AG09319 (cell line): Measurements from ENCODE around the gene SNX2.

Experiments
- DNase-seq: peaks from one replicate; pipeline ENCODE4 v3.0.0-alpha.2; 2010; ENCODE audit warnings: low read depth; ENCODE audit errors: extremely low read depth
- TF ChIP-seq, protein P1 (sequence below): IDR thresholded peaks from 2 replicates; pipeline ENCODE4 v1.5.1; 2011; ENCODE audit warnings: low read depth, mild to moderate bottlenecking, inconsistent platforms, low read length, moderate library complexity

SNX2 gene

DNA sequence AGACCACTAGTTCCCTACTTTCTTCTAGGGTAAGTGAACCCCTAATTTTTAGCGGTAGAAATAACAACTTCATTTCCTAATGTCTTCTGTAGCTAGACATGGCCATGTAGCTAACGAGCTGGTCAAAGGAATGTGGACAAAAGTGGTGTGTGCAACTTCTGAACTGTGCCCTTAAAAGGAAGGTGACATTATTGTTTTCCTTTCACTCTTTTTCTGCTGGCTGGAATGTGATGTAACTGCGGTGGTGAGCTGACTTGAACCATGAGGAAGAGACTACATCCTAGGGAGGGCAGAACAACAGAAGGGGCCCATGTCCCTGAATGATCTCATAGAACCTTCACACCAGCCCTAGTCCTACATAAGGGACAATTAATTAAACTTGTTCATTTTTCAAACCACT lies 1.3 kb upstream of the SNX2 start:
- TF ChIP-seq, protein P1, sequence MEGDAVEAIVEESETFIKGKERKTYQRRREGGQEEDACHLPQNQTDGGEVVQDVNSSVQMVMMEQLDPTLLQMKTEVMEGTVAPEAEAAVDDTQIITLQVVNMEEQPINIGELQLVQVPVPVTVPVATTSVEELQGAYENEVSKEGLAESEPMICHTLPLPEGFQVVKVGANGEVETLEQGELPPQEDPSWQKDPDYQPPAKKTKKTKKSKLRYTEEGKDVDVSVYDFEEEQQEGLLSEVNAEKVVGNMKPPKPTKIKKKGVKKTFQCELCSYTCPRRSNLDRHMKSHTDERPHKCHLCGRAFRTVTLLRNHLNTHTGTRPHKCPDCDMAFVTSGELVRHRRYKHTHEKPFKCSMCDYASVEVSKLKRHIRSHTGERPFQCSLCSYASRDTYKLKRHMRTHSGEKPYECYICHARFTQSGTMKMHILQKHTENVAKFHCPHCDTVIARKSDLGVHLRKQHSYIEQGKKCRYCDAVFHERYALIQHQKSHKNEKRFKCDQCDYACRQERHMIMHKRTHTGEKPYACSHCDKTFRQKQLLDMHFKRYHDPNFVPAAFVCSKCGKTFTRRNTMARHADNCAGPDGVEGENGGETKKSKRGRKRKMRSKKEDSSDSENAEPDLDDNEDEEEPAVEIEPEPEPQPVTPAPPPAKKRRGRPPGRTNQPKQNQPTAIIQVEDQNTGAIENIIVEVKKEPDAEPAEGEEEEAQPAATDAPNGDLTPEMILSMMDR = no peak
- DNase-seq = no peak

DNA sequence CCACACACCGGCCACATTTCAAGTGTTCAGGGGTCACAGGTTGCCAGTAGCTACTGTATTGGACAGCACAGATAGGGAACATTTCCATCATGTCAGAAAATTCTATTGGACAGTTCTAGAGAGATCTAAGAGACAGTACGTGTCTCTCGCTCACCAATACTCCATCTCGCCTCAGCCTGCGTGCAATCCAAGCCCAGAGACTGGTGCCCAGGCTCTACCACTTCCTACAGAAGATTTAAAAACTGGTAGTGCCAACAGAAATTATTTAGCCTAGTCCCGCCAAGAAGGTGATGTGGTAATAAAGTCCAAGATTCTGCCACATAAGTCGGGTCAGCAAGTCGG lies 390 bp upstream of the SNX2 start:
- no peak for DNase-seq
- TF ChIP-seq, protein P1 = no peak

DNA sequence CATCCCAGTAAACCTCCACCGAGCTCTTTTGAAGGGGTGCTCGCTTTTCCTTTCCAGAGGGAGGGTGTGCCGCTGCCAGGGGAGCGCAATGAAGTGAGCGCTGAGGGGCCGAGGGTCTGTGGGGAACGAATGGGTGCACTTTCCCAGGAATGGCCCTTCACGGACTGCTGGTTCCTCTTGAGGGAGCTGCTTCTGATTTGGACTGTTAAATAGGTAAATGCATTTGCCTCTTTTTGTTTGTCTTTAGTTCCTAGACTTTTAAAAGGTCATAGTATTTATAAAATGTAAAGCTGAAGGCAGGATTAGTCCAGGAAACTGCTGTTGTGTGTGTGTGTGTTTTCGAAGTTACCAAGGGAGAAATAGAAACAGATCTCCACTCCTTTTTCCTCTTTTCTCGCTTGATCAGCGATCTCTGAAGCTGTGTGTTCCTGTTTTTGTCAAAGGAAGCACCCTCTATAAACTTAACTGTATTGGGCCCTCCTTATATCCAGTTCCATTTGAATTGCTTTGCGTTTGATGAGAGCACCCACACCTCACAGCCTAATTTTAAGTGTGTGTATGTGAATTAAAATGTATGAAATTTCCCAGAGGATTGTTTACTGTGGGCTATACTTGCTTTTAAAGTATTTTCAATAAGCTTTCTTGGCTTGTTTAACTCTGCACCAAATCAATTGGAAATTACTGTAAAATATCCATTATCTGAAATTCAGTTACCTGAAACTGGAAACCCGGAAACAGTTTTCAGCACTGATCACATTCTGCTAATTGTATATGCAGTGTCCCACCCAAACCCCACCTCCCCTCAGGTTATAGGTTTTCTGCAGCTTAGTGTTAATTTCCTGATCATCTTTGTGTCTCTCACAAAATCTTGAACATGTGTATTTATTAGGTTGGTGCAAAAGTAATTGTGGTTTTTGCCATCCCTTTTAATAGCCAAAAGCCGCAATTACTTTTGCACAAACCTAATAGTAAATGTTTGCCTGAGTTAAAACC lies 966 bp downstream of the SNX2 start:
- TF ChIP-seq, protein P1 = no peak
- DNase-seq = no peak

DNA sequence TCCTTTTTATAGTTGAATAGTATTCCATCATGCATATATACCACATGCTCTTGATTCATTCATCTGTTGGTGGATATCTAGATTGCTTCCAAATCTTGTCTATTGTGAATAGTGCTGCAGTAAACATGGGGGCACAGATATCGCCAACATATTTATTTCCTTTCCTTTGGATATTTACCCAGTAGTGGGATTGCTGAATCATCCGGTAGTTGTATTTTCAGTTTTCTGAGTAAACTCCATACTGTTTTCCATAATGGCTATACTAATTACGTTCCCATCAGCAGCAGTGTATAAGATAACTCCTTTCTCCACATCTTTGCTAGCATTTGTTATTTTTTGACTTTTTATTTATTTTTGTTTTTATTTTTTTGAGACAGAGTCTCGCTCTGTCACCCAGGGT lies 3.3 kb downstream of the SNX2 start:
- TF ChIP-seq, protein P1 = no peak

DNA sequence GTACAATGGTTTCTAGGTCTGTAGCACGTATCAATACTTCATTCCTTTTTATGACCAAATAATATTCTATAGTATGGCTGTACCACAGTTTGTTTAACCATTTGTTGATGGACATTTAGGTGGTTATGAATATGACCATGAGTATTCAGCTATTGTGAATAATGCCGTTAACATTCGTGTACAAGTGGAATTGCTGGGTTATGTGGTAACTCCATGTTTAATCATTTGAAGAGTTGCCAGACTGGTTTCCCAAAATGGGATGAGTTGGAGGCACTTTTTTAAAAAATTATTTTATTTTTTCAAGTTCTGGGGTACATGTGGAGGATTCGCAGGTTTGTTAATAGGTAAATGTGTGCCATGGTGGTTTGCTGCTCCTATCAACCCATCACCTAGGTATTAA lies 4.6 kb downstream of the SNX2 start:
- TF ChIP-seq, protein P1 = no peak
- DNase-seq = no peak

More for the DNA sequence above, 3.3 kb downstream of the SNX2 start:
- no peak for DNase-seq

DNA sequence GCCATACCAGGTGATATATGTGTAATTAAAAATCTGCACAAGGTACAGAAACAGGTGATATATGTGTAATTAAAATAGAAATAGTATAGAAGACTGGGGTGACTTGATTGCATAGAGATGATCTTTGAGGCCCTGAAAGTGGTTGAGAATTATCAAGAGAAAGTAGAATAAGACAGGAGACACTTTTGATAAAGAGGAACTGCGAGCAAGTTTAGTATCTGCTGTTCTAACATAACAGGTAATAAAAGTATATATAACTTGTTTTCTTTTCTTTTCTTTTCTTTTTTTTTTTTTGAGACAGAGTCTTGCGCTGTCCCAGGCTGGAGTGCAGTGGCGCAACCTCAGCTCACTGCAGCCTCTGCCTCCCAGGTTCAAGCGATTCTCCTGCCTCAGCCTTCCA lies 5.4 kb downstream of the SNX2 start:
- no peak for DNase-seq
- TF ChIP-seq, protein P1 = no peak

DNA sequence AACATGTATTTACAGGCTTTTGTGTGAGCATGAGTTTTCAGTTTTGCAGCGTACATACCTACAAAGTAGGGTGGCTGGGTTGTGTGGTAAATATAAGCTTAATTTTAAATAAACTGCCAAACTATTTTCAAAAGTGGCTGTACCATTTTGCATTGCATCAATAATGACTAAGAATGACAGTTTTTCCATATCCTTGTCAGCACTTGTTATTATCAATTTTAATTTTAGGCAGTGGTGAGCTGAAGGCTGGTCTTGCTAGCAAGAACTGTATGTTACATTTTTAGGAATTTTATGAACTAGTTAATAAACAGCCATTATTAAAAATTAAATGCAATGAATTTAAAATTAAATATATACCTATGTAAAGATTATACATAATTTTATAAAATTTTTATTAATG lies 6.6 kb downstream of the SNX2 start:
- no peak for DNase-seq
- TF ChIP-seq, protein P1 = no peak
